Measurements from ENCODE around the gene CADM2.

The CADM2 gene

GRCh38 chr3:86109434-86109833 lies 1150.6 kb downstream of the CADM2 start:
- no peak for DNase-seq (ENCODE audit: low spot score)
- no peak for TF ChIP-seq CTCF (IDR thresholded peaks at IDR 0.05)
- Histone ChIP-seq H3K27ac (no peak overlapping the region), H3K4me3 (no peak overlapping the region)

Data from coronary artery (tissue), 2 donors.